GM12878 (cell line): Measurements from ENCODE around the gene ADGRV1. TPM values are rescaled to one million over a fixed set of nuclear protein-coding genes. Genes with fewer than 3 reads are reported as not detected.

Experiments
- ATAC-seq: fragments of 200-7000 bp; cut with Tn5 transposase; 3 replicates; pipeline ENCODE4 v1.9.1; 2020; ENCODE audit warnings: mild to moderate bottlenecking, moderate library complexity
- BruUV-seq: library from RNA; stranded (reverse); fragments of 400-500 nt; replicated peaks from 2 replicates; lab custom pipeline; 2021; lab: Mats Ljungman, UMichigan
- CTCF ChIA-PET: fragments of 300-600 bp; sonication (Branson Sonifier 250); formaldehyde crosslinking; extraction: SDS; loops from one replicate; lab custom pipeline; 2021; ENCODE audit warnings: inconsistent platforms; lab: Yijun Ruan, JAX
- POLR2A ChIA-PET: fragments of 350-600 bp; formaldehyde crosslinking; extraction: SDS; loops from one replicate; lab custom pipeline; 2021; ENCODE audit warnings: inconsistent platforms; lab: Charles Lee
- RAD21 ChIA-PET: fragments of 300-600 bp; sonication (Branson Sonifier 250); formaldehyde crosslinking; loops from one replicate; lab custom pipeline; 2023; ENCODE audit warnings: antibody characterized with exemption; ENCODE audit not compliant: unreplicated experiment; lab: Charles Lee
- SMC1A ChIA-PET: fragments of 300-600 bp; sonication (Branson Sonifier 250); formaldehyde crosslinking; loops from one replicate; lab custom pipeline; 2023; ENCODE audit not compliant: unreplicated experiment, uncharacterized antibody; lab: Charles Lee
- DNase-seq: peaks from one replicate; pipeline ENCODE4 v3.0.0-alpha.2; 2011; ENCODE audit warnings: low read depth, low spot score
- FAIRE-seq: peaks from 3 replicates; lab custom pipeline; 2011; peaks lifted over from hg19 to GRCh38; lab: Jason Lieb, UNC
- H2AFZ ChIP-seq: 2 replicates; pipeline ENCODE4 v1.6.0; 2011; ENCODE audit warnings: low read depth, low read length, control low read depth; ENCODE audit not compliant: control insufficient read depth
- H3K27ac ChIP-seq: 2 replicates; pipeline ENCODE4 v1.5.1; 2011; ENCODE audit warnings: control low read depth; ENCODE audit not compliant: control insufficient read depth, insufficient read depth
- H3K27me3 ChIP-seq, 2 experiments: replicated peaks in 1 of 2; 2 replicates each; pipeline versions ENCODE4 v1.6.0 to v1.6.1; 2011; ENCODE audit warnings: low read length in 1 of 2; ENCODE audit not compliant: control insufficient read depth in 2 of 2, insufficient read depth in 2 of 2
- H3K36me3 ChIP-seq, 2 experiments: 2 replicates each; pipeline ENCODE4 v1.5.1; 2011; ENCODE audit warnings: low read length in 1 of 2; ENCODE audit not compliant: control insufficient read depth in 2 of 2, insufficient read depth in 2 of 2
- H3K4me1 ChIP-seq: 2 replicates; pipeline ENCODE4 v1.6.1; 2011; ENCODE audit warnings: mild to moderate bottlenecking, low read length, moderate library complexity, mixed read lengths; ENCODE audit not compliant: control insufficient read depth, insufficient read depth
- H3K4me2 ChIP-seq: 2 replicates; pipeline ENCODE4 v1.6.0; 2011; ENCODE audit warnings: control low read depth; ENCODE audit not compliant: control insufficient read depth, insufficient read depth
- H3K4me3 ChIP-seq: fragments of 200-600 bp; sonication (generic); 2 replicates; pipeline ENCODE4 v1.5.1; 2016
- H3K79me2 ChIP-seq: 2 replicates; pipeline ENCODE4 v1.6.0; 2011; ENCODE audit warnings: low read length; ENCODE audit not compliant: control insufficient read depth, insufficient read depth
- H3K9ac ChIP-seq: 2 replicates; pipeline ENCODE4 v1.8.0; 2011; ENCODE audit warnings: low read length, control low read depth, mixed read lengths; ENCODE audit not compliant: control insufficient read depth, insufficient read depth
- H3K9me3 ChIP-seq: replicated peaks from 3 replicates; pipeline ENCODE4 v1.5.1; 2011; ENCODE audit warnings: mild to moderate bottlenecking, low read length; ENCODE audit not compliant: control insufficient read depth, insufficient read depth
- H4K20me1 ChIP-seq: 2 replicates; pipeline ENCODE4 v1.6.0; 2011; ENCODE audit not compliant: control insufficient read depth, insufficient read depth
- BCL11A ChIP-seq: IDR thresholded peaks from 2 replicates; pipeline ENCODE4 v1.6.1; 2011; ENCODE audit warnings: low read depth, low read length
- BCL3 ChIP-seq: IDR thresholded peaks from 2 replicates; pipeline ENCODE4 v1.6.1; 2011; ENCODE audit warnings: borderline replicate concordance, low read depth, mild to moderate bottlenecking, moderate library complexity, low read length; ENCODE audit not compliant: insufficient read depth, poor library complexity, severe bottlenecking
- ETV6 ChIP-seq, 2 experiments: fragments of 450-650 bp in 1 of 2; IDR thresholded peaks in 1 of 2; conservative IDR thresholded peaks in 1 of 2; 2 replicates each; pipeline ENCODE4 v1.6.1; 2014; ENCODE audit warnings: antibody characterized with exemption in 1 of 2, borderline replicate concordance in 1 of 2, low read depth in 1 of 2, mild to moderate bottlenecking in 1 of 2, moderate library complexity in 1 of 2
- IKZF1 ChIP-seq: fragments of 450-650 bp; conservative IDR thresholded peaks from 2 replicates; pipeline ENCODE4 v1.6.1; 2017; ENCODE audit warnings: antibody characterized with exemption, mild to moderate bottlenecking
- JUND ChIP-seq: IDR thresholded peaks from 2 replicates; pipeline ENCODE4 v1.6.1; 2012; ENCODE audit warnings: low read depth, mild to moderate bottlenecking, low read length, improper control_type of control experiment, moderate library complexity
- MTA2 ChIP-seq: fragments of 450-650 bp; IDR thresholded peaks from 2 replicates; pipeline ENCODE4 v1.6.1; 2016; ENCODE audit warnings: low read depth, mild to moderate bottlenecking, moderate library complexity
- MYB ChIP-seq: fragments of 150-350 bp; IDR thresholded peaks from 2 replicates; pipeline ENCODE4 v1.6.1; 2014; ENCODE audit warnings: mild to moderate bottlenecking, low read depth, low read length, borderline replicate concordance
- NR2C2 ChIP-seq: IDR thresholded peaks from 2 replicates; pipeline ENCODE4 v1.6.1; 2011; ENCODE audit warnings: borderline replicate concordance, low read depth; ENCODE audit not compliant: control insufficient read depth, insufficient read length
- POLR2AphosphoS5 ChIP-seq: IDR thresholded peaks from 2 replicates; pipeline ENCODE4 v1.6.1; 2011; ENCODE audit warnings: mild to moderate bottlenecking, low read length, inconsistent platforms
- SMAD5 ChIP-seq: IDR thresholded peaks from 2 replicates; pipeline ENCODE4 v1.6.1; 2016; ENCODE audit warnings: antibody characterized with exemption, low read depth
- TAF1 ChIP-seq: IDR thresholded peaks from 2 replicates; pipeline ENCODE4 v1.6.1; 2011; ENCODE audit warnings: mild to moderate bottlenecking, low read depth, low read length, borderline replicate concordance
- ZNF207 ChIP-seq: fragments of 450-650 bp; IDR thresholded peaks from 2 replicates; pipeline ENCODE4 v1.6.1; 2014; ENCODE audit warnings: antibody characterized with exemption, mild to moderate bottlenecking, borderline replicate concordance
- ZNF384 ChIP-seq: IDR thresholded peaks from 2 replicates; pipeline ENCODE4 v1.6.1; 2012; ENCODE audit warnings: low read depth, mild to moderate bottlenecking, low read length, improper control_type of control experiment, borderline replicate concordance
- in situ Hi-C: fragments of 300-500 bp; cut with MboI; formaldehyde crosslinking; loops from 9 replicates; pipeline ENCODE4 v1.14.3; 2018; ENCODE audit warnings: mixed read lengths
- intact Hi-C: fragments of 100-400 bp; cut with micrococcal nuclease; formaldehyde crosslinking; loops from one replicate; pipeline ENCODE4 v1.14.2; 2022; ENCODE audit not compliant: unreplicated experiment
- polyA plus RNA-seq, 11 experiments: library from polyadenylated mRNA; depleted of rRNA in 4 of 11; unstranded in 6 of 11; stranded (reverse) in 5 of 11; fragments of >200 nt; fragmentation: Nextera tagmentation in 4 of 11; fragmentation: Illumina TruSeq in 1 of 11; extraction: Ambion mirVana in 4 of 11; extraction: Trizol in 1 of 11; gene quantifications; 1 replicate in 1 of 11; 2 replicates in 10 of 11; pipeline versions ENCODE4 v1.2.1 to v1.2.3, GENCODE V29; 2011 to 2016; ENCODE audit warnings: inconsistent platforms in 2 of 11, missing spikeins in 2 of 11, low read depth in 1 of 11
- total RNA-seq, 4 experiments: library from RNA; depleted of rRNA in 3 of 4; stranded (reverse); fragments of >200 nt in 3 of 4; fragmentation: Illumina TruSeq in 1 of 4; extraction: Trizol in 1 of 4; gene quantifications; 2 replicates each; pipeline versions ENCODE4 v1.2.1 to v1.2.3, GENCODE V29; 2013 to 2021
- TF ChIP-seq, protein P1 (sequence below): fragments of 450-650 bp; IDR thresholded peaks from 2 replicates; pipeline ENCODE4 v1.6.1; 2018; ENCODE audit warnings: mild to moderate bottlenecking, low read depth, moderate library complexity; ENCODE audit not compliant: partially characterized antibody

ADGRV1 gene
- total and polyA plus RNA-seq, 10 of the 15 experiments (the other 5 are each of a cell fraction or from before 2014, with no cell fraction given): 0.04 to 8.1 (median 0.16) TPM; not detected in 1

GRCh38 chr5:90553711-90554110, 4.9 kb upstream of the ADGRV1 start:
- Histone ChIP-seq H2AFZ (no peak overlapping the region), H3K4me1 (no peaks in the 10 kb centered on the region), H3K36me3 (no peaks in the 10 kb centered on the region), H3K27ac (no peak overlapping the region), H3K9ac (no peak overlapping the region), H4K20me1 (no peaks in the 10 kb centered on the region), H3K4me3 (no peak overlapping the region), H3K9me3 (no peaks in the 10 kb centered on the region), H3K79me2 (no peaks in the 10 kb centered on the region), H3K27me3 (peaks cover under 1 to 16% of the 10 kb centered on the region in 2 experiments; a peak in 3 of 4 replicates), H3K4me2 (no peak overlapping the region)
- ATAC-seq (no peak), FAIRE-seq (no peak), DNase-seq (no peak)
- TF ChIP-seq SMAD5: no peak
- no peak for TF ChIP-seq ZNF207
- no peak for TF ChIP-seq POLR2AphosphoS5
- no peak for TF ChIP-seq MYB
- TF ChIP-seq JUND: no peak
- TF ChIP-seq NR2C2: no peak
- no peak for TF ChIP-seq MTA2
- TF ChIP-seq, protein P1, sequence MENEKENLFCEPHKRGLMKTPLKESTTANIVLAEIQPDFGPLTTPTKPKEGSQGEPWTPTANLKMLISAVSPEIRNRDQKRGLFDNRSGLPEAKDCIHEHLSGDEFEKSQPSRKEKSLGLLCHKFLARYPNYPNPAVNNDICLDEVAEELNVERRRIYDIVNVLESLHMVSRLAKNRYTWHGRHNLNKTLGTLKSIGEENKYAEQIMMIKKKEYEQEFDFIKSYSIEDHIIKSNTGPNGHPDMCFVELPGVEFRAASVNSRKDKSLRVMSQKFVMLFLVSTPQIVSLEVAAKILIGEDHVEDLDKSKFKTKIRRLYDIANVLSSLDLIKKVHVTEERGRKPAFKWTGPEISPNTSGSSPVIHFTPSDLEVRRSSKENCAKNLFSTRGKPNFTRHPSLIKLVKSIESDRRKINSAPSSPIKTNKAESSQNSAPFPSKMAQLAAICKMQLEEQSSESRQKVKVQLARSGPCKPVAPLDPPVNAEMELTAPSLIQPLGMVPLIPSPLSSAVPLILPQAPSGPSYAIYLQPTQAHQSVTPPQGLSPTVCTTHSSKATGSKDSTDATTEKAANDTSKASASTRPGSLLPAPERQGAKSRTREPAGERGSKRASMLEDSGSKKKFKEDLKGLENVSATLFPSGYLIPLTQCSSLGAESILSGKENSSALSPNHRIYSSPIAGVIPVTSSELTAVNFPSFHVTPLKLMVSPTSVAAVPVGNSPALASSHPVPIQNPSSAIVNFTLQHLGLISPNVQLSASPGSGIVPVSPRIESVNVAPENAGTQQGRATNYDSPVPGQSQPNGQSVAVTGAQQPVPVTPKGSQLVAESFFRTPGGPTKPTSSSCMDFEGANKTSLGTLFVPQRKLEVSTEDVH: no peak
- TF ChIP-seq BCL11A: no peak
- no peak for TF ChIP-seq BCL3
- TF ChIP-seq ETV6 (conservative IDR thresholded peaks at IDR 0.05 in 1 of 2, IDR thresholded peaks at IDR 0.05 in 1 of 2; ENCODE audit: borderline replicate concordance in 1 of 2, low read depth in 1 of 2): no peak
- no peak for TF ChIP-seq IKZF1
- TF ChIP-seq TAF1: no peak
- TF ChIP-seq ZNF384: no peak
- in situ Hi-C loops: no loop called here
- POLR2A ChIA-PET: no interaction called here
- CTCF ChIA-PET: no interaction called here
- intact Hi-C loops: no loop called here
- RAD21 ChIA-PET: no interaction called here
- SMC1A ChIA-PET: interaction anchor here (0.6 kb wide), 1 partner anchor 1920 kb away, joined by 3 read pairs; no protein-coding TSS in a partner anchor
- no TSS peak for BruUV-seq
